ENCODE data around the gene PDE10A. TPM values are rescaled to one million over a fixed set of nuclear protein-coding genes. Genes with fewer than 3 reads are reported as not detected.

PDE10A gene
- total and polyA plus RNA-seq, 2 of the 8 experiments (the other 6 are each of a cell fraction or from before 2014, with no cell fraction given) = 1.1 to 2.4 TPM

GRCh38 chr6:165453395-165453794, 209.6 kb downstream of the PDE10A start:
- no peak overlapping the region for H3K18ac ChIP-seq (ENCODE audit: extremely low read depth, low read length)
- no peak for TF ChIP-seq KDM5A (IDR thresholded peaks at IDR 0.05; ENCODE audit: low read length)
- TF ChIP-seq CHD2 (IDR thresholded peaks at IDR 0.05; ENCODE audit: low read length) = no peak
- TF ChIP-seq TAF1 (IDR thresholded peaks at IDR 0.05; ENCODE audit: low read depth, low read length) = no peak
- TF ChIP-seq BRCA1 (IDR thresholded peaks at IDR 0.05; ENCODE audit: low read depth, low read length) = no peak
- no peak for TF ChIP-seq SAP30 (IDR thresholded peaks at IDR 0.05; ENCODE audit: insufficient read depth, insufficient replicate concordance, low read length)
- TF ChIP-seq TCF12 (IDR thresholded peaks at IDR 0.05; ENCODE audit: low read depth, low read length) = no peak
- TF ChIP-seq ATF2 (IDR thresholded peaks at IDR 0.05; ENCODE audit: low read length) = no peak
- TF ChIP-seq JUND (IDR thresholded peaks at IDR 0.05; ENCODE audit: low read length) = no peak
- TF ChIP-seq CEBPB (IDR thresholded peaks at IDR 0.05; ENCODE audit: low read depth, low read length) = no peak
- no peak for TF ChIP-seq ASH2L (IDR thresholded peaks at IDR 0.05; ENCODE audit: low read length)
- TF ChIP-seq POU5F1 (IDR thresholded peaks at IDR 0.05; ENCODE audit: low read depth, low read length) = no peak
- no peak for TF ChIP-seq BCL11A (IDR thresholded peaks at IDR 0.05; ENCODE audit: low read depth in 2 of 2, low read length in 2 of 2)
- no peak for TF ChIP-seq RFX5 (IDR thresholded peaks at IDR 0.05; ENCODE audit: borderline replicate concordance, low read depth, low read length)
- no peak for TF ChIP-seq CREB1 (IDR thresholded peaks at IDR 0.05)
- TF ChIP-seq SRF (IDR thresholded peaks at IDR 0.05; ENCODE audit: low read depth, low read length) = no peak

More at GRCh38 chr6:165453395-165453794, 209.6 kb downstream of the PDE10A start:
- no peak overlapping the region for H4K91ac ChIP-seq (replicated peaks; ENCODE audit: insufficient read length, low read length)
- H3K4me2 ChIP-seq (ENCODE audit: insufficient read depth in 1 of 2, low read depth in 2 of 2, low read length in 2 of 2) = no peak overlapping the region
- no peaks in the 10 kb centered on the region for H3K9me3 ChIP-seq (ENCODE audit: insufficient read depth in 2 of 2, low read depth in 1 of 2, low read length in 1 of 2)
- H3K23ac ChIP-seq (ENCODE audit: insufficient read length) = no peak overlapping the region
- no peaks in the 10 kb centered on the region for H3K4me1 ChIP-seq (replicated peaks in 1 of 4; ENCODE audit: control insufficient read depth in 3 of 4, insufficient read depth in 4 of 4, low read length in 3 of 4)
- no peaks in the 10 kb centered on the region for H3K79me2 ChIP-seq (ENCODE audit: control insufficient read depth in 1 of 2, insufficient read depth in 2 of 2, low read length in 2 of 2)
- H2BK20ac ChIP-seq (ENCODE audit: low read length) = no peak overlapping the region
- H4K8ac ChIP-seq (ENCODE audit: extremely low read depth, insufficient read depth, low read length) = no peak overlapping the region
- H2BK120ac ChIP-seq (replicated peaks; ENCODE audit: low read depth, low read length) = no peak overlapping the region
- no peak overlapping the region for H2BK12ac ChIP-seq (ENCODE audit: low read depth, low read length)
- H2AK5ac ChIP-seq (ENCODE audit: low read depth, low read length) = no peak overlapping the region
- H3K4me3 ChIP-seq (ENCODE audit: extremely low read depth in 1 of 4, insufficient read depth in 2 of 4, low read depth in 3 of 4, low read length in 4 of 4) = no peak overlapping the region
- 0 out of 2 replicates have a peak, but pooled peaks cover 2% of the 10 kb centered on the region for H3K23me2 ChIP-seq (ENCODE audit: low read depth, low read length)
- CTCF ChIA-PET (ENCODE audit: partially characterized antibody) = no interaction called here
- no peaks in the 10 kb centered on the region for H4K20me1 ChIP-seq (replicated peaks in 1 of 2; ENCODE audit: control insufficient read depth in 1 of 2, insufficient read depth in 2 of 2, low read length in 2 of 2)
- 86% methylated on average over 2 of the region's 2 CpGs; no CpG with 5 or more reads in 1 of the 2 experiments for WGBS, 2 experiments (ENCODE audit: extremely low coverage in 1 of 2, insufficient coverage in 1 of 2, insufficient read length in 1 of 2, insufficient replicate concordance in 2 of 2, low coverage in 1 of 2, low lambda C conversion rate in 2 of 2, missing lambda C conversion rate in 1 of 2)
- H3K14ac ChIP-seq (ENCODE audit: insufficient read length) = no peak overlapping the region
- DNase-seq (ENCODE audit: low read depth in 1 of 2, low spot score in 2 of 2) = no peak
- no peak overlapping the region for H2AFZ ChIP-seq (ENCODE audit: low read length)
- H4K5ac ChIP-seq (ENCODE audit: insufficient read length, low read depth, low read length) = no peak overlapping the region
- no peak overlapping the region for H3K9ac ChIP-seq (replicated peaks in 1 of 4; ENCODE audit: extremely low read depth in 1 of 4, low read depth in 3 of 4, low read length in 3 of 4)
- no peak for FAIRE-seq
- no peak overlapping the region for H2BK5ac ChIP-seq (ENCODE audit: low read depth, low read length)
- no peaks in the 10 kb centered on the region for H3K79me1 ChIP-seq (ENCODE audit: low read depth, low read length)
- H3K56ac ChIP-seq (replicated peaks; ENCODE audit: insufficient read length, low read depth, low read length) = no peak overlapping the region
- POLR2A ChIA-PET (ENCODE audit: partially characterized antibody) = no interaction called here
- H2BK15ac ChIP-seq (ENCODE audit: low read length) = no peak overlapping the region
- H3K27me3 ChIP-seq (replicated peaks in 1 of 4; ENCODE audit: control insufficient read depth in 3 of 4, extremely low read depth in 1 of 4, insufficient read depth in 3 of 4, low read length in 3 of 4) = peaks cover 0 to 2% (median 0%) of the 10 kb centered on the region in 4 experiments; a peak in 2 of 7 replicates
- no peak overlapping the region for H3K27ac ChIP-seq (ENCODE audit: low read depth, low read length)
- no peaks in the 10 kb centered on the region for H3K36me3 ChIP-seq (ENCODE audit: control insufficient read depth in 2 of 4, insufficient read depth in 4 of 4, low read length in 3 of 4)
- H3K4ac ChIP-seq (replicated peaks; ENCODE audit: insufficient read length, low read depth, low read length) = no peak overlapping the region
